ENCODE measurements around the gene RBP3.

DNA sequence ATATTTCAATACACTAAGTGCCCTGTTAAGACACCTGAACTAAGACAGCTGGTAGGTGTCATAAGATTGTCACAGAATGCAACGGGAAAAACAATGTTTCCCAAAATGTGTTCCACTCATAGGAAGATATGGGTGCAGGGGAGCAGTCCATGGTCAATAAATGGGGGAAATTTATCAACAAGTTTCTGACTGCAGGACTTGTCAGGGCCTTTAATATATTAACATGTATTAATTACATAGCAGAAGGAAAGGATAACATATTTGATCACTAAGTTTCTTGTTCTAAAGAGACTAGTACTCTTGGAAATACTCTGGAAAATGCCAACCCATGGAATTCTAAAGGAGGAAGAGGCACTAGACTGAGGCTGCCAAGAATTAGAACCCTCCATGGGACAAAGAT lies 6.7 kb downstream of the RBP3 start:
- TF ChIP-seq POLR2A (IDR thresholded peaks at IDR 0.05), result no peak
- TF ChIP-seq, protein P1, sequence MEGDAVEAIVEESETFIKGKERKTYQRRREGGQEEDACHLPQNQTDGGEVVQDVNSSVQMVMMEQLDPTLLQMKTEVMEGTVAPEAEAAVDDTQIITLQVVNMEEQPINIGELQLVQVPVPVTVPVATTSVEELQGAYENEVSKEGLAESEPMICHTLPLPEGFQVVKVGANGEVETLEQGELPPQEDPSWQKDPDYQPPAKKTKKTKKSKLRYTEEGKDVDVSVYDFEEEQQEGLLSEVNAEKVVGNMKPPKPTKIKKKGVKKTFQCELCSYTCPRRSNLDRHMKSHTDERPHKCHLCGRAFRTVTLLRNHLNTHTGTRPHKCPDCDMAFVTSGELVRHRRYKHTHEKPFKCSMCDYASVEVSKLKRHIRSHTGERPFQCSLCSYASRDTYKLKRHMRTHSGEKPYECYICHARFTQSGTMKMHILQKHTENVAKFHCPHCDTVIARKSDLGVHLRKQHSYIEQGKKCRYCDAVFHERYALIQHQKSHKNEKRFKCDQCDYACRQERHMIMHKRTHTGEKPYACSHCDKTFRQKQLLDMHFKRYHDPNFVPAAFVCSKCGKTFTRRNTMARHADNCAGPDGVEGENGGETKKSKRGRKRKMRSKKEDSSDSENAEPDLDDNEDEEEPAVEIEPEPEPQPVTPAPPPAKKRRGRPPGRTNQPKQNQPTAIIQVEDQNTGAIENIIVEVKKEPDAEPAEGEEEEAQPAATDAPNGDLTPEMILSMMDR (IDR thresholded peaks at IDR 0.05 in 4 of 5, conservative IDR thresholded peaks at IDR 0.05 in 1 of 5), result no peak

Data from gastrocnemius medialis (tissue), 4 donors.